Stimulated activated memory B cell treated with anti-CD40 and anti-IgM and Interleukin-4, amounts not matched to agents 10 μg/mL and 1 μg/mL and 100 μg/mL, for 72 hours (primary cell): ENCODE data around the gene PTER.

Source experiments
- ATAC-seq: fragments of 150-1000 bp; cut with Tn5 transposase; 2 replicates; pipeline ENCODE4 v1.10.0; 2021
- H3K27ac Mint-ChIP-seq: one replicate; pipeline ENCODE4 v1.8.0; 2022; ENCODE audit warnings: mild to moderate bottlenecking, mixed read lengths
- H3K27me3 Mint-ChIP-seq: one replicate; pipeline ENCODE4 v1.8.0; 2022; ENCODE audit warnings: mixed read lengths
- H3K36me3 Mint-ChIP-seq: one replicate; pipeline ENCODE4 v1.8.0; 2022; ENCODE audit warnings: mixed read lengths
- H3K4me1 Mint-ChIP-seq: one replicate; pipeline ENCODE4 v1.8.0; 2022; ENCODE audit warnings: mixed read lengths
- H3K4me3 Mint-ChIP-seq: one replicate; pipeline ENCODE4 v1.8.0; 2022; ENCODE audit warnings: mild to moderate bottlenecking, moderate library complexity, mixed read lengths
- H3K9me3 Mint-ChIP-seq: one replicate; pipeline ENCODE4 v1.8.0; 2022; ENCODE audit warnings: mixed read lengths

PTER gene

DNA sequence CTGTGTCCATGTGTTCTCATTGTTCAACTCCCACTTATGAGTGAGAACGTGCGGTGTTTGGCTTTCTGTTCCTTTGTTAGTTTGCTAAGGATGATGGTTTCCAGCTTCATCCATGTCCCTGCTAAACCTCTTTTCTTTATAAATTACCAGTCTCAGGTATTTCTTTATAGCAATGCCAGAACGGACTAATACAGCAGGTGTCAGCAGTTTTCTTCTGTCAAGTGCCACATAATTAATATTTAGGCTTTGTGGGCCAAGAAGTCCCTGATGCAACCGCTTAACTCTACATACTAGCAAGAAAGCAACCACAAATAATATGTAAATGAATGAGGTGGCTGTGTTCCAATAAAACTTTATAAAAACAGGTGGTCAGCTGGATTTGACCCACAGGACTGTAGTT is 111.2 kb downstream of the PTER start:
- no peaks in the 10 kb centered on the region for H3K36me3 Mint-ChIP-seq
- H3K9me3 Mint-ChIP-seq, result no peaks in the 10 kb centered on the region
- H3K27me3 Mint-ChIP-seq, result peaks cover 13% of the 10 kb centered on the region
- H3K4me3 Mint-ChIP-seq, result no peak overlapping the region
- no peaks in the 10 kb centered on the region for H3K4me1 Mint-ChIP-seq
- H3K27ac Mint-ChIP-seq, result no peak overlapping the region
- ATAC-seq, result no peak

DNA sequence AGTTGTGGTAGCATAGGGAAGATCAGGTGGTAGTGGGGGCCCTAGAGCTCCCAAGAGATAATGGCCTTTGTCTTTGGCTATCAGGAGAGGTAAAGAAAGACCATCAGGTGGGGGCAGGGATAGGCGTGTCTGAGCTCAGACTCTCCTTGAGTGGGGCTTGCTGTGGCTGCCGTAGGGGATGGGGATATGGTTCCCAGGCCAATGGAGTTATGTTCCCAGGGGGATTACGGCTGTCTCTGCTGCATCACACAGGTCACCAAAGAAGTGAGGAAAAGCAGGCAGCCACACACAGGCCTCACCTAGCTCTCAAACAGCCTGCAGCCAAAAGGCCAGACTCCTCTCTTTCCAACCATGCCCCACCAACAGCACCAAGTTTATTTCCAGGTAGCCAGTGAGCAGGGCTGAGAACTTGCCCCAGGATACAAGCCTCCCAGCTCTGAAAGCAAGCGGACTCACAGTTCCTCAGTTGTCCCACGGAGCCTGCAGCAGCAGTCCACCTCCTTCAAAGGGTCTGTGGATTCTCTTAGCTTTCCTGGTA is 122.5 kb downstream of the PTER start:
- peaks cover 39% of the 10 kb centered on the region for H3K27me3 Mint-ChIP-seq
- H3K27ac Mint-ChIP-seq, result no peak overlapping the region
- no peaks in the 10 kb centered on the region for H3K4me1 Mint-ChIP-seq
- H3K9me3 Mint-ChIP-seq, result no peaks in the 10 kb centered on the region
- no peak for ATAC-seq
- H3K4me3 Mint-ChIP-seq, result no peak overlapping the region
- no peaks in the 10 kb centered on the region for H3K36me3 Mint-ChIP-seq

DNA sequence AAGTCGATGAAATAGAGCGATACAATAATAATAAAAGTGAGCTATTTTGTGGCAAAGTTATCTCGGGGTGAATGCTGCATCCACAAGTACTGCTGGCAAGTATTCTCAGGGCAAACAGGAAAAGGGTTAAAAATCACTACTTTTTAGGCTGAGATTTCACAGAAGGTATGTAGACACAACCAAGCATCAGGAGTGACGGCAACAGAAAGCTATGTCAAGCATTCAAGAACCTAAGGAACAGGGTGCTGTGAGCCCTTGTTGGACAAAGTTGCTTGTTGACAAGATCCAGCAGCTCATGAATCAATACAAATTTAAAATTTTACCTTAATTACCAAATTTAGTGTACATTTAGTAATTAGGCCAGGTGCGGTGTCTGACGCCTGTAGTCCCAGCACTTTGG is 126.1 kb downstream of the PTER start:
- no peak overlapping the region for H3K4me3 Mint-ChIP-seq
- no peak for ATAC-seq
- H3K27me3 Mint-ChIP-seq, result peaks cover 58% of the 10 kb centered on the region
- no peaks in the 10 kb centered on the region for H3K9me3 Mint-ChIP-seq
- no peaks in the 10 kb centered on the region for H3K36me3 Mint-ChIP-seq
- no peak overlapping the region for H3K27ac Mint-ChIP-seq
- peaks cover 15% of the 10 kb centered on the region for H3K4me1 Mint-ChIP-seq
